NCI-H345 (cell line): Measurements from ENCODE around the gene PTCD2.
"Not testable (repeated sequence)": the region's sequence is repeated elsewhere in the genome, so short reads cannot be mapped to it uniquely, and the experiment has no call there.

ENCODE experiments used
- DNase-seq: peaks from one replicate; lab custom pipeline; 2025; lab: John Stamatoyannopoulos, UW

PTCD2 gene

GRCh38 chr5:72298136-72298535 lies 22.0 kb upstream of the PTCD2 start:
- DNase-seq: not testable (repeated sequence)

DNA sequence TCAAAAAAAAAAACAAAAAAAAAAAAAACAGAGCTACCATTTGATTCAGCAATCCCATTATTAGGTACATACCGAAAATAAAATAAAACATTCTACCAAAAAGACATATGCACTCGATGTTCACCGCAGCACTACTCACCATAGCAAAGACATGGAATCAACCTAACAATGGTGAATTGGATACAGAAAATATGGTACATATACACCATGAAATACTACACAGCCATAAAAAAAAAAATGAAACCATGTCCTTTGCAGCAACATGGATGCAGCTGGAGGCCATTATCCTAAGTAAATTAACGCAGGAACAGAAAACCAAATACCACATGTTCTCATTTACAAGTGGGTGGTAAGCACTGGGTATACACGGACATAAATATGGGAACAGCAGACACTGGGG lies 21.5 kb upstream of the PTCD2 start:
- DNase-seq: no peak

- no peak for DNase-seq
Observed at GRCh38 chr5:72300590-72301339, 19.4 kb upstream of the PTCD2 start.

DNA sequence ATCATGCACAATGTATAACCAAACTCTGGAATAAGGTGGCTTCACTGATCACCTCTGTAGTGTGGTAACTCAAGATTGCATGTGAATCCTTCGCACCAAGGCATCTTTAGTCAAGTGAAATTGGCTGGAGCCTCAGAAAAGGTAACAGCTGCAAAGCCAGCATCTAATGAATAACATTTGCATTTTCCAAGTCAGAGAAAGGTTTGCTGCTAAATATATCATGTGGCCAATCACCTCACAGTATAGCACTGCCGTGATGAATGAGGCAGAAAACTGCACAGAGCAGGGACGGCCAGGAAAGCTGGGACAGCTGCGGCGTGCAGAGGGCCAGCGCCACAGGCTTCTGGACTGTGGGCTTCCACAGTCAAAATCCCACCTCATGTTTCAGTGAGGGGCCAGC lies 18.6 kb upstream of the PTCD2 start:
- no peak for DNase-seq

DNA sequence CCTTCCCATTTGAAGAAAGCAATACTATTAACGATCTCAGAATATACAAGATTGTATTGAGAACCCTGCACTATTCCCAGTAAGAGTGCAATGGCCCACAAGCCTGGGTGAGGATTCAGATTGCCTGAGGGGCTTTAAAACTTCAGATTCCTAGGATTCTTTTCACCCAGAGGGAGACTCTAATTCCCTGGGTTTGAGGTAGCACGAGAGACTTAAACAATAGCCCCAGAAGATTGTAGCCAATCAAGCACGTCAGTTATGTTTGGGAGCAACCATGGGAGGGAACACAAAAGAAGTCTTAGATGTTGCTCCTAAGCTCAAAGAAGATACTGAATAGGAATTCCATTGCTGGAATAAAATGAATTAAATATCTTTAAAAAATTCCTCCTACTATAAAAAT lies 18.0 kb upstream of the PTCD2 start:
- no peak for DNase-seq

GRCh38 chr5:72305194-72306142 lies 14.7 kb upstream of the PTCD2 start:
- DNase-seq: no peak

DNA sequence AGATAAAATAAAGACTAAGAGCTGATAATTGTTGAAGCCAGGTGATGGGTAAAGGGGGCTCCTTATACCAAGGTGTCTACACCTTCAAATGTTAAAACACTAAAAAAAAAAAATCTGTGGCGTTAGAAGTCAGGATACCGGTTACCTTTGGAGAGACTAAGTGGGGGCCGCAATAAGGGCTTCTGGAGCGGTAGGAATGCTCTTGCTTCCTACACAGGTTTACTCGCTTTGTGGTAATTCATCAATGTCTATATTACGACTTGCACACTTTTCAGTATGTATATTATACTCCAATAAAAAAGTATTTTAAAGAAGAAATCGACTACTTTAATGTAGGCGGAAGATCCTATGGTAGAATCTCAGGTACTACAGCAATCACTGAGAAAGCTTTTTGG lies 12.6 kb upstream of the PTCD2 start:
- DNase-seq: no peak

DNA sequence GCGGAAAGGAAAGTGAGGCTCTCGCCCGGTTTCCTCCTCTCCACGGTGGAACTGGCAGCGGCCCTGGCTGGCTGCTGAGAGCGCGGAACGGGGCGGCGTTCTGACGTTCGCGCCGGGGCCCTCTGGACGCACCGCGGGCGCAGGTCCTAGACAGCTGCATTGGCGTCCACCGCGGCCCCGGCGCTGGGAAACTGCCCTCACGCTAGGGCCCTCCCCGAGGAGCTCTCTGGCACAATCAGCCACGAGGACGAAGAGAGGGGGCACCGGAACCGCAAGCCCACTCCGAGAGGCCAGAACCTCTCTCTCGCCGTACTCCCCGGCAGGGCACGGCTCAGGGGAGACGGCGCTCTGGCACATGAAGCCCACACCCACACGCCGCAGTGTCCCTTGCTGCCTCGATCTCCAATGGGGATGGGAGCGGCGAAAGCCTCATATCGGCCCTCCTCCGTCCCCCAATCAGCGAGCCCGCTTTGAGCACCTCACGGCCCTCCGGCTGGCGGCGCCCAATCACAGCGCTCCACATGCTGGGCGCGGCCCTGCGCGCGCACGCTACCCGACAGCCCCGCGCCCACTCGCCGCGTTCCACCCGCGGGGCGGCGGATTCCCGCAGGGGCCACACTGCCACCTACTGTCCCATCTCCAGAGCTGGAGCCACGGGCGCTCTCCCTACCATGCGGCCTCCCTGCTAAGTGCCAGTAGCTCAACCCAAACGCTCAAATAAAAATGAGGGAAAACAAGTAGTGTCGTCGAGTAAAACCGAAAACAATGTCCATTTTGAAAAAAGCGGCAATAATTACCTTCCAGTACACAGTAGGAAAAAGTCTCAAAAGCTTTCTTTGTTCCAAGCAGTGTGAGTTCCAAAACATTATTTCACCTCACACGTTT lies 12.0 kb upstream of the PTCD2 start:
- DNase-seq: peak; percentile 96

- no peak for DNase-seq
Observed at GRCh38 chr5:72308853-72309191, 11.4 kb upstream of the PTCD2 start.

GRCh38 chr5:72313141-72313540 lies 7.0 kb upstream of the PTCD2 start:
- DNase-seq: no peak

- DNase-seq: peak; percentile 11
Observed at GRCh38 chr5:72314571-72315172, 5.5 kb upstream of the PTCD2 start.

DNA sequence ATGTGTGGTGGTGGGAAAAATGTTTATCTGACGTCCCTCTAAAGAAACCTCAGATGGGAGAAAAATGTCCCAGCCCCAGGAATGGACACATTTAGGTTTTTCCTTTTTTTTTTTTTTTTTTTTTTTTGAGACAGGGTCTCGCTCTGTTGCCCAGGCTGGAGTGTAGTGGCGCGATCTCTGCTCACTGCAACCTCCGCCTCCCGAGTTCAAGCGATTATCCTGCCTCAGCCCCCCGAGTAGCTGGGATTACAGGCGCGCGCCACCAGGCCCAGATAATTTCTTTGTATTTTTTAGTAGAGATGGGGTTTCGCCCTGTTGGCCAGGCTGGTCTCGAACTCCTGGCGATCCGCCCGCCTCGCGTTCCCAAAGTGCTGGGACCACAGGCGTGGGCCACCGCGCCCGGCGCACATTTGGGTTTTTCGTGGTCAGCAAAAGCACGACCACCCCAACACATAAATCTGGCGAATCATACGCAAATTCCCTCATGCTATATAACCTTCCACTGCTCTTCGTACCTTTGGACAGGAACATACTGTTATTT lies 668 bp upstream of the PTCD2 start:
- DNase-seq: not testable (repeated sequence)

GRCh38 chr5:72324189-72324825 lies 4.1 kb downstream of the PTCD2 start:
- no peak for DNase-seq

- no peak for DNase-seq
Observed at GRCh38 chr5:72325566-72326305, 5.6 kb downstream of the PTCD2 start.

- no peak for DNase-seq
Observed at GRCh38 chr5:72326306-72326649, 6.1 kb downstream of the PTCD2 start.

DNA sequence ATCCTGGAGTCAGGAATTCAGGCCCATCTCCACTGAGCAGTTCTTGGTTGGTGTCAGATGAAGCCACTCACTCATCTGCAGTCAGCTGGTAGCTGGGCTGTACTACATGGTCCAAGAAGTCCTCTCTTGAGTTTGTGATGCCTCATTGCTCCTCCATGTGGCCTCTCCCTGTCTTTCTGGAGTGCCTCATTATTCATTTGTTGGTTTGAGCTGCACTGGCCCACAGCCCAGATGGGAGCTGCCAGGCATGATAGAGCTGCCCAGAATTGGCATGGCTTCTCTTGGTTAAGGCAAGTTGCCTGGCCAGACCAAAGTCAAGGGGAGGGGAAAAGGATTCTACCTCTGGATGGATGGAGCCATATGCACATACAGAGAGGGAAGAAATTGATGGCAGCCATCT lies 8.0 kb downstream of the PTCD2 start:
- DNase-seq: peak; percentile 95

DNA sequence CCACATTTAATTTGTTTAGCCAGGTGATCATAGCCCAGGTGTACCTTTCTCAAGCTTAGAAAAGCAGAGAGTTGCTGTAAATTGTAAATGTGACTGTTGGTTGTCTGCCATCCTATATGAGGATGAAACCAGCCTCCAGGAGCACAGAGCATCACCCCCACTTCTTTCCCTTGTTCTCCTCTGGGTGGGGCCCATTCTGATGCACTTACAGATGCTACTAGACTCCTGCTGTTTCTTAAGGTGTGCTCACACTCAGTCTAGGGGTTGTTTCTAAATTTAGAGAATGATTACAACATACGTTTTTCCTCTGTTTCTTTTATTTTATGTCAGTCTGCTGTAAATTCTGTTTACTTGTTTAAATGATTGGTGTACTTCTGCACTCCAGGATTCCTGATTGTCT lies 10.5 kb downstream of the PTCD2 start:
- DNase-seq: no peak

DNA sequence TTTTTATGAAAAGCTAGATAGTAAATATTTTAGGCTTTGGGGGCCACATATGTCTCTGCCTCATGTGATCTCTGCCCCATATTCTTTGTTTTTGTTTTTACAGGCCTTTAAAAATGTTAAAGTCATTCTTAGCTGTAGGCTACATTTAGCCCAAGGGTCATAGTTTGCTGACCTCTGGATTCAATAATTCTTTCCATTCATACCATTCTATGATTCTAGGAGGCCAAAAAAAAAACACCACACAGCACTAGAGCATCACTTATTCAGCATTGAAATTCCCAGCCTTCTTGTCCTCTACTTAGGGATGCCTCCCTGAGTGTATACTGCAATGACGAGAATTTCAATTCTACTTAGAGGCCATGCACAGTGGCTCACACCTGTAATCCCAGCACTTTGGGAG lies 17.0 kb downstream of the PTCD2 start:
- DNase-seq: no peak

- DNase-seq: no peak
Observed at GRCh38 chr5:72338689-72339209, 18.6 kb downstream of the PTCD2 start.

DNA sequence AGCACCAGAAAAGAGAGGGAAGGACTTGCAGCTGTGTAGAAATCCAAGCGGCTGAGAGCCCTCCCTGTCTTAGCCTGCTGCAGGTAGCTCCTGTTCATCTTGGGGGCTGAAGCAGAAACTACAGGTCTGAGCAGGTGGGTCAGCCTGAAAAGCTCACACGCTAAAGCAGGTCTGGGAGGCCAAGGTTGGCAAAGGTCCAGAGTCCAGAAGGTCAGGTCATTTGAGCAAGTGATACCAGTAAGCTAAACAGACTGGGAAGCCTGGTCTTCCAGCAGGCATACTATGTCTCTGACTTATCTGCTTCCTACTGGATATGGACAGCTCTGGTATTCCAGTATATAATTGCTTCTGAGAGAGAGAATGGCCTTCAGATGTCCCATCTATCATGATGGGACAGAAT lies 26.2 kb downstream of the PTCD2 start:
- DNase-seq: no peak
